NCI-H2196 treated with DMSO at 0.1 percent for 48 hours (cell line): ENCODE results near the gene ATP8A2.
"Not testable (repeated sequence)": the region's sequence is repeated elsewhere in the genome, so short reads cannot be mapped to it uniquely, and the experiment has no call there.

Source experiments
- DNase-seq: peaks from one replicate; lab custom pipeline; 2025; ENCODE audit not compliant: unreplicated experiment; lab: John Stamatoyannopoulos, UW

The ATP8A2 gene

DNA sequence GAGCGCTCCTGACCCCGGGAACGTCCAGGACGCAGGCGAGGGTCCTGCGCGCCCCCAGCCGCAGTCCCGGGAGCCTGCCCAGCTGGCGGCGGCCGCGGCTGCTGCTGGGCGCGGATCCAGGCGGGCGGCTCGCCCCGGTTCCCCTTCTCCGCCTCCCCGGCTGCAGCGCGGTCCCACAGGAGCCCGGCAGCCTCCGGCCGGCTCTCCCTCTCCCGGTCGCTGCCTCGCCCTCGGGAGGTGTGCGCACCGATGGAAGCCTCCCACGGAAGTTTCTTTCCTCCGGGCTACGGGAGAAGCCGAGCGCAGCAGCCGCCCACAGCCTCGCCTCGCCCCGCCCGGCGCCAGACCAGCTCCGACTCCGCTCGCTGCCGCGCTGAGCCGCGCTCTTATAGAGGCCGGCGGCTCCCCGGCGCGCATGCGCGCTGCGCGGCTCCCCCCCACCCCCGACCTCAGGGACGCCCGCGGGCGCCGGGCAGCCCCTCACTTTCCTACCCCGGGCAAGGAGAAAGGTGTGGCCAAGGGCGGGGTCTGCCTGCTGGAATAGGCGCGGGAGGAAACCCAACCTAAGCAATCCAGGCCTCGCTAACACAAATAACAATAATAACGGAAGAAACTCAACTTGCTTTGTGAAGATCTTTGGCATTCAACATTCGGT, 680.0 kb downstream of the ATP8A2 start, which contains the start of gene SHISA2:
Gene SHISA2 (minus strand): TSS at position 360 of the 655 bp plus-strand sequence. CDS start 1,041 bp downstream, outside the sequence.
- peak; percentile 42 for DNase-seq

GRCh38 chr13:26052337-26052736, 680.6 kb downstream of the ATP8A2 start:
- no peak for DNase-seq

DNA sequence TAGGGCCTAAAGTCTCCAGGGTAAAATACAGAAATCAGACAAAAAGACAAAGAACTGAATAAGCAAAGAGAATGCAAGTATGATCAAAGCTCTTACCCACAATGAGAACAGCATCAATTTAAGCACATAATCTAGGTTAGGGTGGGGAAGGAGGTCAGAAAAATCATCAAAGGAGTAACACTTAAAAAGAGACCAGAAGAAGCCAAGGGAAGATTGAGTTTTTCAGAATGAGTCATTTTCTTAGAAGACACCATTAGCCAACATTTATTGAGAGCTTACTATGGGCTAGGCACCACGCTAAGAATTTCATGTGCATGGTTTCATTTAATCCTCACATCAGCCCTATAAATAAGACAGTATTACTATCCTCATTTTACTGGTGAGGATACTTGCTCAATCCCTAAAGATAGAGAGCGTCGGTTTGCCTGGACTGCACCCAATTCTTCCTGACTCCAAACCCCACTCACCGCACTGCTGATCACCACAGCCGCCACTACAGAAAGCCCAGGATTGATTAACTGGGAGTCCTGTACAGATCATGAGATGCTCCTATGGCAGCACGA, 681.7 kb downstream of the ATP8A2 start:
- DNase-seq, result no peak

DNA sequence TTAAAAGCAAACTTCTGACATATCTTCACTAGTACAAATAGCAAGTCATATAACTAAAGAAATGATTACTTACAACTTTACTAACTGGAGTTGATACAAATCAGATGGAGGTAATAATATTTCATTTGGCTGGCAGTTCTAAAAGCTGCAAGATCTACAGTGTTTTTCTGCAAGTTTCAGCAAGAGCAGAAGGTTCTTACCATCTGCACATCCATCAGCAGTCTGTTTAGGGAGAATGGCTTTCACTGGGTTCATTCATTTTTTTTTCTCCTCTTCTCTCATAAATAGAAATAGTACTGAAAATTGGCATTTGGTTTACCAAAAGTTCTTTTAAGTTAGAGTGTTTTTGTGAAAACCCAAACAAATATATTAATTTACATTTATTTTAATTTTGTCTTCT, 683.1 kb downstream of the ATP8A2 start:
- no peak for DNase-seq

DNA sequence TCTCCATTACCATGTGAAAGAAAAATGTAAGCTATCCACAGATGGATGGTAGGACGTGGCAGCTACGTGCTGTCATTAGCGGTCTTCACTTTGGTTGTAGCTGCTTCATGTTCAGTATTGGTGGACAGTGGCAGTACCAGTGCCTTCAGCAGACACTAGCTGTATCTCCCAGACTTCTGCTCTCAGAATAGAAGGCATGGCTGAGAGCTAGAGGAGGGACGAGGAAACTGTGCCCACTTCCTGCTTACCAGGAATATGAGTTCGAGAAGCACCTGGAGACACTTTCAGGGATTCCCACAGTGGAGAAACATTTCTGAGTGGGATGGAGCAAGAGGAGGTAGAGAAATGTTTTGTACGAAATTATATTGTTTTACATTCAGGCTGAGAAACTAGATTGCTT, 686.9 kb downstream of the ATP8A2 start:
- DNase-seq, result no peak

DNA sequence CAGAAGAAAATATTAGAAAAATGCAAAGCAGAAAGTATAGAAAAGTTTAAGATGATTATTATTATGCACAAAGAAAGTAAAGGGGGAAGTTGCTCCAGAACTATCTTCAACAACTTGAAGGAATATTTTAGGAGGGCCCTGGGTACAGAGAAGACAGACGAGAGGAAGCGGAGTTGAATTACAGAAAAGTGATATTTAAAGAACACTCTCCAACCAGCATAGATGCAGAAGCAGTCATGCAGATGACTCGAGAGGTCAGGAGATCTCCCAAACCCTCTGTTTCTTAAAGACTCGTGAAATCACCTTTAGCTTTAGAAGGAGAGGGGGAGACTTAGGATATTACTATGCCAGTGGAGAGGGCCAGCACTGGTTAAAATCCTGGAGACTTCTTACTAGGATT, 688.6 kb downstream of the ATP8A2 start:
- no peak for DNase-seq

DNA sequence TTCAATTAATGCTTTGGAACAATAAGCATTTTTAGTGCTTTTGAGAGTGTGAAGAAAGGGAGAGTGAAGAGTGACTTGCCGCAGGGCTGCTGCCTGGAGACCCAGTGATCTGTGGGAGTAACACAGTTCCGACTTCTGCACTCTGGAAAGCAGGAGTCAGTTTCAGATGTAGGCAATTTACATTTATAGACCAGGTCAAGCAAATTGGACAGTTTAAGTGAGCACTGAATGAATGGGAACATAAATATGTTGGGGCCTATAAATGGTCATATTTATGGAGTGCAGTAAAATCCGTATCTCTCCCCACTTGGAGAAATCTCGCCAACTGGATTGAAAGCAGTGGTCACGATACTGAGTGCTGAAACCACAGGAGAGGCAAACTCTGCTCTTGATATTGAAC, 689.5 kb downstream of the ATP8A2 start:
- DNase-seq, result no peak

GRCh38 chr13:26061947-26062346, 690.2 kb downstream of the ATP8A2 start:
- DNase-seq, result no peak

DNA sequence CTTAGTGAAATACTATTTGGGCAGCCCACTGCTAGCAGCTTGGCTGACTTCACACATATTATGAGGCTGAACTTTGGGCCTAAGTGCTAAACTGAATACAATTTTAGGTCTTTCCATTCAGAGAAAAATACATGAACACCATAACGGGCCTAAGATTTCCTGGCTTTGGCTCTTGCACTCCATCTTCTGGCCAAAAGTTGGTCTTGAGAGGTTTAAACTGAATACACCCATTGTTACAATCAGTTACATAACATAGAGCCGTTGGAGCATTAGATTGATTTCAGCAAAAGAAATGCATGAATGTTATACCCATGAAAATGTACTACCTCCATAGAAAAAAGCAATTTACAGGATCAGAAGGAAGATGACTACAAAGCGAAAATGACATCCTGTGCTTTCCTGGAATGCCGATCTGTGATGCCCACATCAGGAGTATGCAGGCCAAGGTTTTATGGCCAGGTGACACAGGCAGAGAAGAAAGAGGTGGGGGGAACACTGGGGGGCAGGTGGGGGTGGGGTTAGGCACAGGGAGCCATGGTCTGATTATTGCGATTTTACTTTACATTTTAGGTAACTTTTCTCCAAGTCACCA, 691.2 kb downstream of the ATP8A2 start:
- DNase-seq, result peak; percentile 1

DNA sequence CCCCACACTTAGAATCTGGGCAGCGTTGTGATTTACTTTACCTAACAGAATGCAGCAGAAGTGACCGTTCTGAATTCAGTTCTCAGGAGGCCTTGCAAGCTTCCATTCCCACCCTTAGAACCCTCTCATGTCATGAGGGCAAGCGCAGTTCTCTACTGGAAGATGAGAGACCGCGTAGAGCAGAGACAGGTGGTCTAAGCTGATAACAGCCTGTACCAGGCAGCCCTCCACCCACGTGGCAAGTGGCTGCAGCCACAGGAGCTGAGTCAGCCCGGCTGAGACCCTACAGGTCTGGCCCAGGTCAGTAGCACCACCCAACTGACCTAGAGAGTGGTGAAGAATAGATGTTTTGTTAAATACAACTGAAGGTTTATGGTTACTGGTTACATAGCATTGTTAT, 694.7 kb downstream of the ATP8A2 start:
- DNase-seq, result not testable (repeated sequence)

- DNase-seq, result no peak
Measured at GRCh38 chr13:26067601-26068000, 695.8 kb downstream of the ATP8A2 start.

GRCh38 chr13:26068372-26068771, 696.6 kb downstream of the ATP8A2 start:
- not testable (repeated sequence) for DNase-seq

GRCh38 chr13:26069642-26070041, 697.9 kb downstream of the ATP8A2 start:
- not testable (repeated sequence) for DNase-seq

GRCh38 chr13:26071691-26072090, 699.9 kb downstream of the ATP8A2 start:
- DNase-seq, result no peak

DNA sequence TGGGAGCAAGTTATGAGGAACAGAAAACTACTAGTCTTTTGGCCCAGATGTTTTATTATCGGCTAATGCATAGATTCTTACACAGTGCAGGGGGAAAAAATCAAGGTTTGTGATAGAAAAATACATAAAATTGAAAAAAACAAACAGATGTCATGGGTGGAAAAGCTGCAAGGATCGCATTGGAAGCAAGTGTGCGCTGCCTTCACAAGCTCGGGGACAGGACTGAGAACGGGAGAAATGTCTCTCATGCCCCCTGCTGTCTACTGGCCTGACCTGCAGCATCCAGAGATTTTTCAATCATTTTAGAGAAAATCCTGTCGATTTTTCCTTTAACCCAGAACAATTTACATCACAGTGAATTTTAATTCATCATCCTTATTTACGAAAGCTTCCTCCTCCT, 700.6 kb downstream of the ATP8A2 start:
- DNase-seq, result not testable (repeated sequence)

DNA sequence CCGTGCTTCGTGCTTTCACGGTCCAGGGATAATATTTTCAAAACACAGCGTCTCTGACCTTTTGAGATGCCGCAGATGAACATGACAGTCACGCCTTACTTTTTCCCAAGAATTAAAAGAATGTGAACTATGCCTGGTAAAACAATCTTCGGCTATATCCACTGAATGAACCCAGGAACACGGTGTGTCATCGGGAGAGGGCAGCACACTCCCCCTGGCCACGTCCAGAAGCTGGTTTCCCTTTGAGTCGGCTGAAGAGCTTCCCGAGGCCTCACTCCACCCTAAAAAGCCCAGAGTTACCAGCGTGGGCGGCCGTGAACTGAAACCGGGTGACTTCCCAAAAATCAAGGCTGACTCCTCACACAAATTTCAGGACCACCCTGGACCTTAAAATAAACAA, 702.9 kb downstream of the ATP8A2 start:
- DNase-seq, result no peak
